NCI-H526 (cell line): ENCODE measurements around the gene ZNF786.
"Not testable (repeated sequence)": the region's sequence is repeated elsewhere in the genome, so short reads cannot be mapped to it uniquely, and the experiment has no call there.

ENCODE experiments used
- DNase-seq, 2 experiments: peaks; one replicate each; lab custom pipeline; 2025; lab: John Stamatoyannopoulos, UW

ZNF786 gene, protein sequence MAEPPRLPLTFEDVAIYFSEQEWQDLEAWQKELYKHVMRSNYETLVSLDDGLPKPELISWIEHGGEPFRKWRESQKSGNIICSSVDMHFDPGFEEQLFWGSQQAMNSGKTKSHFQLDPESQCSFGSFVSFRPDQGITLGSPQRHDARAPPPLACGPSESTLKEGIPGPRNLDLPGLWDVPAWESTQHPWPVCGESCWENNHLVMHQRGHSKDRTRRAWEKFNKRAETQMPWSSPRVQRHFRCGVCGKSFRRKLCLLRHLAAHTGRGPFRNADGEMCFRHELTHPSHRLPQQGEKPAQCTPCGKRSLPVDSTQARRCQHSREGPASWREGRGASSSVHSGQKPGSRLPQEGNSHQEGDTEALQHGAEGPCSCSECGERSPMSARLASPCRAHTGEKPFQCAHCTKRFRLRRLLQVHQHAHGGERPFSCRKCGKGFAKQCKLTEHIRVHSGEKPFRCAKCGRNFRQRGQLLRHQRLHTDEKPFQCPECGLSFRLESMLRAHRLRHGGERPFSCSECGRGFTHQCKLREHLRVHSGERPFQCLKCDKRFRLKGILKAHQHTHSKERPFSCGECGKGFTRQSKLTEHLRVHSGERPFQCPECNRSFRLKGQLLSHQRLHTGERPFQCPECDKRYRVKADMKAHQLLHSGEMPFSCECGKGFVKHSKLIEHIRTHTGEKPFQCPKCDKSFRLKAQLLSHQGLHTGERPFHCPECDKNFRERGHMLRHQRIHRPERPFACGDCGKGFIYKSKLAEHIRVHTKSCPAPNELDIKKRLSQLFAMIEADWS

DNA sequence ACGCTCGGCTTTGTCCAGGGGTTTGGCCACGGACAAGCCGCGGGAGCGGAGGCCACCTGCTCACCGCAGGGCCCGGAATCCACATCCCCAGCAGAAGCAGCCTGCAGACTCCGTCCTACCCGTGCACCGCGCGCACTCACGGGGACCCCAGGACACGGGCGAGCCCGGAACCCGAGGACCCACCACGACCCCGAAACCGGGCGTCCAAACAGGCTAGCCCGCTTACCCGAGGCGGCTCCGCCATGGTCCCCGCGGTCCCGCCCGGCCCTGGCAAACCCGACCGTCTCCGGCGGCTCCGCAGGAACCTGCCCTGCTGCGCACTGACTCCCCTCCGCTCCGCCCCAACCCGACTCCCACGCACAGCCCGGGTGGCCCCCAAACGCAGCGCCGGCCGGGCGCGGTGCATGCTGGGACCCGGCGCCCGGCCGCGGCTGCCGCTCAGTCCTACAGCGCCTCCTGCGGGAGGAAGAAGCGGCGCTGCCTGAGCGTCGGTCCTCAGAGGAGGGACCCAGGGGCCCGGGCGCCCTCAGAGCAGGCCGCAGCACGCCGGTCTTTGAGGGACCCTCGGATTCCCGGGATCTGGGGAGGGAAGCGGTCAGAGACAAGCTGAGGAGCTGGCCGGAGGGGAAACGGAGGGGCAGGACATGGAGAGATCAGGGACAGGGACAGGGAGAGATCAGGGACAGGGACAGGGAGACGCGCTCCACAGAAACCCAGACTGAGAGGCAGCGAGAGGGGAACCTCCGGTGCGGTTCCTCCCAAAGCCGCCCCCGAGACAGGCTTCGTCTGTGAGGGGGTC, at the start of gene ZNF786:
TSS of gene ZNF786 (minus strand) at position 322 of the 799 bp plus-strand sequence. CDS start at position 244, 78 bp downstream.
- DNase-seq, result peak; percentile 48 to 97

DNA sequence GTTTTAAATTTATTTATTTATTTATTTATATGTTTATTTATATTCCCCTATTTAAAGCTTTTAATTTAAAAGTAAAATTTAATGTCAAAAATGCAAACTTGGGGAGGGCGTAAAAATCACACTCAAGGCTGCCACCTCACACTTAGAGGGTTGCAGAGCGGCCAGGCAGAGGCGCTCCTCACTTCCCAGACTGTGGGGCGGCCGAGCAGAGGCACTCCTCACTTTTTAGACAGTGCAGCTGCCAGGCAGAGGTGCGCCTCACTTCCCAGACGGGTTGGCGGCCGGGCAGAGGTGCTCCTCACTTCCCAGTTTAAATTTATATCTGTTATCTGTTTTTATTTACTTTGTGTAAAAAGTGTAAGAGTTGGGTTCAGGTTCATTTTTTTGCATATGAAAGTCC, 45.6 kb upstream of the ZNF786 start:
- no peak for DNase-seq

DNA sequence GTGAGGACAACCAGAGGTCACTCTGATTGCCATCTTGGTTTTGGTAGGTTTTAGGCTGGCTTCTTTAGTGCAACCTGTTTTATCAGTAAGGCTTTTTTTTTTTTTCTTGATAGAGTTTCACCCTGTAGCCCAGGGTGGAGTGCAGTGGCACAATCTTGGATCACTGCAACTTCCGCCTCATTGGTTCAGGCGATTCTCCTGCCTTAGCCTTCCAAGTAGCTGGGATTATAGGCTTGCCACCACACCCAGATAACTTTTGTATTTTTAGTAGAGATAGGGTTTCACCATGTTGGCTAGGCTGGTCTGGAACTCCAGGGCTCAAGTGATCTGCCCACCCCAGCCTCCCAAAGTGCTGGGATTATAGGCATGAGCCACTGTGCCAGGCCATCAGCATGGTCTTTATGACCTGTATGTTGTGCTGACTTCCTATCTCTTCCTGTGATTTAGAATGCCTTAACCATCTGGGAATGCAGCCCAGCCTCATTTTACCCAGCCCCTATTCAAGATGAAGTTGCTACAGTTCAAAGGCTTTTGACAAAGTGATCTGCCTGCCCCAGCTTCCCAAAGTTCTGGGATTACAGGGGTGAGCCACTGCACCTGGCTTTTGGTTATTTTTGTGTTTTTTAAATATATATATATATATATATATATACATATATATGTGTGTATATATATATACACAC, 42.7 kb upstream of the ZNF786 start:
- no peak for DNase-seq

DNA sequence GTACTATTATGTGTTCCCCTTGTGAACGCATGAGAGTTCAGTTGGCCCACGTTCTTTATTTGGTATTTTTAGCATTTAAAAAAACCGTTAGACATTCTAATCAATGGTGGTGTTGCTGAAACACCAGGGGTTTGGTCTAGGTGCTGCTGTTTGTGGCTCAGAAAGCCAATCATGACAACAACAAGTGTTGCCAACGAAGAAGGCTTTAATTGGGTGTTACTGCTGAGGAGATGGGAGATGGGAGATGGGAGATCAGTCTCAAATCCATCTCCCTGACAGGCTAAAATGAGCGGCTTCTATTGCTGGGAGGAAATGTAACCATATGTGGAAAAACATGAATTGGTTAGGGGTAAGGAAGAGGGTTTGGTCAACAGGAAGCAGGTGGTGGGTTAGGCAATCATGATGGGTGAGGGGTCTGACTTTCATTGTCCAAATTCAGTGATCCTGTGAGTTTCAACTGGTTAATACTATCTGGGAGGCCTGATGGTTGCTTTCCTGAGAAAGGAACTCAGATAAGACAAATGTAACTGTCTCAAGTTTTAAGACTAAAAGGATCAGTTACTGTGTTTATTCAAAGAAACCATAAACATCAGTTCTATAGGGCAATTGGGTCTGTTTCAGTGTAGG, 40.2 kb upstream of the ZNF786 start:
- DNase-seq, result no peak

DNA sequence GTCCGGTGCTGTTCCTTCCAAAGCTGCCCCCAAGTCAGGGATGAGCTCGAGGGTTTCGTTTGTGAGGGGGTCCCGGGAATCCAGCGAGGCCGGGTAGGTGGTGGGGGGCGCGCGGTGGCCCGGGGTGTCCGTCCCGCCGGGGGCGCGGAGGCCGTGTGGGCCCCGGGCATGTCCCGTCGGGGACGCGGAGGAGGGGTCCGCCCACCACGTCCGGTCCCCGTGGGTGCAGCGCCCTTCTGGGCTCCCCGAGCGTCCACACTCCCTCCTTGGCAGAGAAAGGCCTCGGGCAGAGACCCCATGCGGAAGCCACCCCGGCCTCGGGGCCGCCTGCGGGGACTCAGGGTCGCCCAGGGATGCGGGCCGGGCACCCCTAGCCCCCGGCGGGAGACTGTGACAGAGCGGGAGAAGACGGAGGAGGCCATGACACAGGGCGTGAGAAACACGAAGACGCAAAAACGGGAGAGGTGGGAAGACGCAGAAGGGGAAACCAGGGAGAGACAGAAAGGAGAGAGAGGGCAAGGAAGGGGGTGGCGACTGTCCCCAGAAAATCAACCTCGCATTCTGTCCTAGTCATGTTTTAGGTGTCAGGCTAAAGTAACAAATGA, 36.2 kb upstream of the ZNF786 start:
- DNase-seq, result peak; percentile 63 to 79

DNA sequence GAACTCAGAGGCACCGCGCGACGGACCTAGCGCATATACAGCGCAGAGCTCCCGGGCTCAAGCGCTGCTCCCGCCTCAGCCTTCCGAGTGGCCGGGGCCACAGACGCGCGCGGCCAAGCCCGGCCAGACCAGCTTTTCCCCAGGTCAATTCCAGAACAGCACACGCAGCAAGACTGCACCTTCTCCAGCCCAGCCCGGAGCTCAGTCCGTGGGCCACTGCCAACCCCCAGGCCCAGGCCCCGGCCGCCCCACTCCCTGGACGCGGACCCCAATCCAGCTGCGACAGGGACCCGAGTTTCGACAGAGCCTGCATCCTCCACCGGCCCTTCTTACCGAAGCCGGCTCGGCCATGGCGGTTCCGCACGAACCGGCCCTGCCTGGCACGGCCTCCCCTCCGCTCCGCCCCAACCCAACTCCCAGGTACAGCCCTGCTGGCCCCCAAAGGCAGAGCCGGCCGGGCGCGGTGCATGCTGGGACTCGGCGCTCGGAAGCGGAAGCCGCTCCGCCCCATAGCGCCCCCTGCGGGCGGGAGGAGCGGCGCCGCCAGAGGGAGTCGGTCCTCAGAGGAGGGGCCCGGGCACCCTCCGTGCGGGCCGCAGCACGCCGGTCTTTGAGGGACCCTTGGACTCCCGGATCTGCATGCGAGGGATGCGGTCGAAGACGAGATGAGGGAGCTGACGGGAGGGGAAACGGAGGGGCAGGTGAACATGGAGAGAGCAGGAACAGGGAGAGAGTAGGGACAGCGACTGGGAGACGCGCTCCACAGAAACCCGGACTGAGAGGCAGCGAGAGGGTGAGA, 35.5 kb upstream of the ZNF786 start, which contains the start of gene ZNF425:
TSS of gene ZNF425 (minus strand) at position 462 of the 799 bp plus-strand sequence. CDS start at position 351, 111 bp downstream.
- DNase-seq, result peak; percentile 83 to 98

DNA sequence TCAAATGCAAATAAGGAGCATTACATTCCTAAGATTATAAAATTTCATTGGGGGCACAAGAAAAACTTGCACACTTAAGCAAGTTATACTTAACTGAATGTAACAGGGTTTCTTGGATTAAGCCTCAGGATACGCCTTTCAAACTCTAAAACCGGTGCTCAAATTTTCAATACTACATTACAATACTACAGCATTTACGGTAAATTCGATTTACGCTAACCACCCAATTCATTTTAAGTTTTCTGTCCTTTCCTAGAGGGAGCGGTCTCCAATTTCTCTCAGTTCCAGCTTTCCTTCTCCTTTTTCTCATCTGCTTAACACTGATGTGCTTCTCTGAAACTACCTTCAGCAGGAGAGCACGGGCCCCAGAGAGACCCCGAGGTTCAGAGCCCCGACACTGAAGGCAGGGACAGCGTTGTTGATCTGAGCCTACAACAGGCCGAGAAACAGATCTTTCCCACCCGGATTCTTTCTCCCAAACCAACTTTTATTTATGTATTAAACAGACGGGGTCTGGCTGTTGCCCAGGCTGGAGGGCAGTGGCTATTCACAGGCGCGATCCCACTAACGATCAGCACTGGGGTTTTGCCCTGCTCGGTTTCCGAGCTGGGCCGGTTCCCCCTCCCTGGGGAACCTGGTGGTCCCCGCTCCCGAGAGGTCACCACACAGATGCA, 34.8 kb upstream of the ZNF786 start:
- peak in 1 of 2 experiments; percentile 49 for DNase-seq

DNA sequence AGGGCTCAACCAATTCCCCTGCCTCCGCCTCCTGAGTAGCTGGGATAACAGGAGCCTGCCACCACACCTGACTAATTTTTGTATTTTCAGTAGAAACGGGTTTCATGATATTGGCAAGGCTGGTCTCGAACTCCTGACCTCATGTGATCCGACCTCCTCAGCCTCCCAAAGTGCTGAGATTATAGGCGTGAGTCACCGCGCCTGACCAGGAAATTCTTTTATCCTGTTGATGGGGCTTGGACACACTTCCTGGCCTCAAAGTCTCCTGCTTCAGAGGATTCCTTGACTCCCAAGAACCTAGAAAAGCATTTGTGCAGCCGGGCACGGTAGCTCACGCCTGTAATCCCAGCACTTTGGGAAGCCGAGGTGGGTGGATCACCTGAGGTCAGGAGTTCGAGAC, 19.5 kb upstream of the ZNF786 start:
- no peak for DNase-seq

DNA sequence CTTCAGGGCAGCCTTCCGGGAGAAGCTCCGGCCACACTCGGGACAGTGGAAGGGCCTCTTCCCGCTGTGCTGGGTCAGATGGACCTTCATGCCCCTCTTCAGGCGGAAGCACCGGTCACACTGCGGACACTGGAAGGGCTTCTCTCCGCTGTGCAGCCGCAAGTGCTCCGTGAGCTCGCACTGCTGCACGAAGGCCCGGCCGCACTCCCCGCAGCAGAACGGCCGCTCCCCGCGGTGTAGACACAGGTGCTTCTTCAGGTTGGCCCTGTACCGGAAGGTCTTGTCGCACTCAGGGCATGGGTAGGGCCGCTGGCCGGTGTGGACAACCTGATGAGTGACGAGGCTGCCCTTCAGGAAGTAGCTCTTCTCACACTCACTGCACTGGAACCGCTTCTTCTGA, 14.2 kb upstream of the ZNF786 start:
- no peak for DNase-seq

DNA sequence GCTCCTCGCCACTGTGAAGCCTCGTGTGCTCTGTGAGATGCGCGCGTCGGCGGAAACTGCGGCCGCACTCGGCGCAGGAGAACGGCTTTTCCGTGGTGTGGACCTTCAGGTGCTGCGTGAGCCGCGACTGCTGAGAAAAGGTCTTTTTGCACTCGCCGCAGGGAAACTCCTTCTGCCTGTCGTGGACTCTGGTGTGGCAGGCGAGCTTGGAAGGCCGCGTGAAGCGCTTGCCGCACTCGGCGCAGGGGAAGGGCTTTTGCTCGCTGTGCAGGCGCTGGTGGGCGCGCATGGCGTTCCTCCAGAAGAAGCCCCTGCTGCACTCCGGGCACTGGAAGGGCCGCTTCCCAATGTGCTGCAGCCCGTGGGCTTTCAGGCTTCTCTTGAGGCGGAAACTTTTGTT, 13.7 kb upstream of the ZNF786 start:
- DNase-seq, result no peak

DNA sequence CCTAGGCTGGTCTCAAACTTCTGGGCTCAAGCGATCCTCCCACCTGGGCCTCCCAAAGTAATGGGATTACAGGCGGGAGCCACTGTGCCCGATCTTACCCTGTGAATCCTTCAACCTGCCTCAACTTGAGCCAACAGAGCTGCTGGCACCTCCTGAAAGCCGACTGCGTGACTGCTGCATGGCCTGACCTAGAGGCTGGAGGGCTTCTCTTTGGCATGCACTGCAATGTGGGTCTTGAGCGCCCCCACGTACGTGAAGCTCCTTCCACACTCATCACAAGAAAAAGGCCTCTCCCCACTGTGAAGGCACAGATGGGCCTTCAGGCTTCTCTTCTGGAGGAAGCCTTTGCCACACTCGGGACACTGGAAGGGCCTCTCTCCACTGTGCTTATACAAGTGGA, 12.9 kb upstream of the ZNF786 start:
- DNase-seq, result no peak

DNA sequence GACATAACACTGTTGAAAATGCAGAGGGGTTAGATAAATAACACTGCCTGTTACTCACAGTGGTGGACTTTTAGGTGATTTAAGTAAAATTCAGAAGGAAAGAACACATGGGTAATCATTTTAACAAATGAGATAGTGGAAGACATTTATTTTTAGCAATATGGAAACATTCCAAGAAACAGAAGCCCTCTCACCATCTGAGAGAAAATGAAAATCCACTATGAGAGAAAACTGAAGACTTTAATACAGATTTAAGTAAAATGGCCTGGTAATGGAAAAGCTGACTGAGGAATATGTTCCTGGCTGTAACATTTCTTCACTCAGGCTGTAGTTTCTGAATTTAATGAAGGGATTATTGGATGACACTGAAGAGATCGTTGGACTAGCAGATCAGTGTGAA, 12.1 kb upstream of the ZNF786 start:
- DNase-seq, result no peak

DNA sequence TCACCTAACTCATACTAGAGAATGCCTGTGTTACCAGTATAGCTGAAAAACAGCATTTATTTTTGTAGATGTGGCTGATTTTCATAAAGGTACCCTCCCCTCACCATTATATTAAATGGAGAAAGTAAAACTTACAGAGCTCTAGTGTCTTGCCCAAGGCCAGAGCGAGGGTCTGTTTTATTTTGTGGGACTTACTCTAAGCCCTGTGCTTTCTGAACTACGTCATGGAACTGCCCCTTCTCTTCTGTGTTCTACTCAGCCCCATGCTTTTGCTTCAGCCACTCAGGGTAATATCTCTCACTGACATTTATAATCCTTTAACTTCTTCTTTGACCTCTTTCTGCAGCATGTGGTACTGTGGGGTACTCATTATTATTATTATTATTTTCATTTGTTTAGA, 10.3 kb upstream of the ZNF786 start:
- DNase-seq, result no peak

DNA sequence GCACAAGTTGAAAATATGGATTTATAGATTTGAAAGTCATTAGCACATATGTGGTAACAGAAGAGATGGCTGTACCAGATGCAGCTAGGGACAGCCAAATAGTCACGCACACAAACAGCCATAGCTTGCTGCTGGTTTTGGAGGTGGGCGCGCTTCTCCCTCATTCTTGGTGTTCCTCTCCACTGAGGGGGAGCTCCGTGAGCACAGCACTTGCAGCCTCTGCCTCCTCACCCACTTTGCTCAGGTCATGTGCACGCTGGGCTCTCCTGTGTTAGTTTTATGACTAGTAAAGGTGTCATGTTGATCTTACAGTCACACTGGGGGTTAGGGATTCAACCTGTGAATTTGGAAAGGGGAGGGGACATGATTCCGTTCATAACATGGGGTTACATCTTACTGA, 8.5 kb upstream of the ZNF786 start:
- DNase-seq, result no peak

DNA sequence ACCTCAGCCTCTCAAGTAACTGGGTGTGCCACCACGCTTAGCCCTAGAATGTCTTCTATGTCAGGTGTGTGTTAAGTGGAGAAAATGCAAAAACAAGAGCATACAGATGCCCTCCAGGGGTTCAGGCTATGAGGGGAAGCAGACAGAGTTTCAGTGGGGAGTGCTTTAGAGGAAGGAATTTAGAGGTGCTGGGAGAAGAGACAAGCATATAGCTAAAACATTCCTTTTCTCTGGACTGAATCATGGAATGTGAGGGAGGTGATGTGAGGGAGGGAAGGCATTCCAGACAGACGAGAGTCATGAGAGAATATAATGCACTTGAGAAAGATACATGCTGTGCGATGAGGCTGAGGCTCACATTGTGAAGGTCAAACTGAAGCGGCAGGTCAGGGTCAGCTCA, 6.6 kb upstream of the ZNF786 start:
- DNase-seq, result no peak

DNA sequence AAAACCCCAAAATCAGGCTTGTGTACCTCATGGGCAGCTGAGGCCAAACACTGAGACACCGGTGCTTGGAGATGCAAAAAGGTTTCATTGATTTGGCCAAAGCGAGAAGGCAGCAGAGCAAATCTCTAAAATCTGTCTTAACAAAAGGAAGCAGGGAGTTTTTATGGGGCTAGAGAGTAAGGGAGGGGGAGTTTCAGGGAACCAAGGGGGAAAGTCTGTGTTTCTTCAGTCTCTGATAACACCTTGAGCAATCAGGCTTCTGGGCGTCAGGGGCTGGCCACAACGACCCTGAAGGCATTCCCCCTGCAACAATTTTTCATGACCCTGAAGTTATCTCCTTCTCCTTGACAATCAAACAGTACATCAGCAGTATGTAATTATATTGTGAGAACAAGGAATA, 2.7 kb upstream of the ZNF786 start:
- no peak for DNase-seq

DNA sequence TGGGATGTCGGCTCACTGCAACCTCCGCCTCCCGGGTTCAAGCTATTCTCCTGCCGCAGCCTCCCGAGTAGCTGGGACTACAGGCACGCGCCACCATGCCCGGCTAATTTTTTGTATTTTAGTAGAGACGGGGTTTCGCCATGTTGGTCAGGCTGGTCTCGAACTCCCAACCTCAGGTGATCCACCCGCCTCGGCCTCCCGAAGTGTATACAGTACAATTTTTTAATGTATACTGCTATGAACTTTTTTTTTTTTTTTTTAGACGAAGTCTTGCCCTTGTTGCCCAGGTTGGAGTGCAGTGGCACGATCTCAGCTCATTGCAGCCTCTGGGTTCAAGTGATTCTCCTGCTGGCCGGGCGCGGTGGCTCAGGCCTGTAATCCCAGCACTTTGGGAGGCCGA, 1.7 kb upstream of the ZNF786 start:
- not testable (repeated sequence) for DNase-seq

DNA sequence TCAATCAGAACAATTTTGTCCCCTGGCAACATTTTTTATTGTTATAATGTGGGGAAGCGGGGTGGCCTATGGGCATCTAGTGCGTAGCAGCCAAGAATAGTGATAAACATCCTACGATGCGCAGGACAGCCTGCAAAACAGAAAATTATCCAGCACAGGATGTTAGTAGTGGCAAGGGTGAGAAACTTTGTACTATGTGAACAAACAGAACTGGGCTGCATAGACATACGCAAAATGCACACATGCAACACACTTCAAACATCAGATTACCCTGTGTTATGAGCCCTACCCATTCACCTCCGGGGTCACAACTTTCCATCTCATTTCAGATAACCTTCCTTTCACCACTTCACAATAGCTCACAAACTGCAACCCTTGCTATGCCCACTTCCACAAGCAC, 3.1 kb downstream of the ZNF786 start:
- DNase-seq, result no peak

DNA sequence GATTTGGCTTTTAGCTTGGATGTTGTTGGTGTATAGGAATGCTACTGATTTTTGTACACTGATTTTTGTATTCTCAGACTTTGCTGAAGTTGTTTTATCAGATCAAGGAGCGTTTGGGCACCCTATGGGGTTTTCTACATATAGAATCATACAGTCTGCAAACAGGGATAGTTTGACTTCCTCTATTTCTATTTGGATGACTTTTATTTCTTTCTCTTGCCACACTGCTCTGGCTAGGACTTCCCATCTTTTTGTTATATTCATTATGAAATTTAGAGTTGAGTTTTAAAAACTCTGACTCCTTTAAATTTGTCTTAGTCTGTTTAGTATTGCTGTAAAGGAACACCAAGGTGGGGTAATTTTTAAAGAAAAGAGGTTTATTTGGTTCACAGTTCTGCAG, 4.7 kb downstream of the ZNF786 start:
- no peak for DNase-seq
